Choroid plexus epithelial cell (primary cell): ENCODE data around the gene DMTF1.

Experiments
- DNase-seq: peaks from one replicate; pipeline ENCODE4 v3.0.0-alpha.2; 2010; ENCODE audit warnings: low read depth
- H3K4me3 ChIP-seq: 2 replicates; pipeline ENCODE4 v1.5.1; 2011; ENCODE audit warnings: low read depth, mild to moderate bottlenecking, control low read depth, low read length, moderate library complexity
- CTCF ChIP-seq: conservative IDR thresholded peaks from 2 replicates; pipeline ENCODE4 v1.5.1; 2011; ENCODE audit warnings: low read depth, mild to moderate bottlenecking, control low read depth, inconsistent platforms, low read length, moderate library complexity

Gene DMTF1

GRCh38 chr7:87170828-87171227 is 18.6 kb downstream of the DMTF1 start:
- no peak for DNase-seq
- TF ChIP-seq CTCF = no peak
- H3K4me3 ChIP-seq = no peak overlapping the region

GRCh38 chr7:87171282-87171934 is 19.2 kb downstream of the DMTF1 start:
- H3K4me3 ChIP-seq = no peak overlapping the region
- TF ChIP-seq CTCF = no peak
- DNase-seq = no peak

- H3K4me3 ChIP-seq = no peak overlapping the region
- no peak for TF ChIP-seq CTCF
- no peak for DNase-seq
These were observed 21.2 kb downstream of the DMTF1 start for GRCh38 chr7:87173471-87173870.

GRCh38 chr7:87178320-87178719 is 26.1 kb downstream of the DMTF1 start:
- H3K4me3 ChIP-seq = no peak overlapping the region
- TF ChIP-seq CTCF = no peak
- DNase-seq = no peak

- no peak overlapping the region for H3K4me3 ChIP-seq
- no peak for DNase-seq
- no peak for TF ChIP-seq CTCF
These were observed 26.9 kb downstream of the DMTF1 start for GRCh38 chr7:87179180-87179579.

- TF ChIP-seq CTCF = no peak
- no peak for DNase-seq
- H3K4me3 ChIP-seq = no peak overlapping the region
These were observed 34.9 kb downstream of the DMTF1 start for GRCh38 chr7:87187120-87187519.

- no peak for DNase-seq
- H3K4me3 ChIP-seq = no peak overlapping the region
- TF ChIP-seq CTCF = no peak
These were observed 36.7 kb downstream of the DMTF1 start for GRCh38 chr7:87188930-87189329.
